ENCODE data around the gene C2CD3.
"Not testable (repeated sequence)": the region's sequence is repeated elsewhere in the genome, so short reads cannot be mapped to it uniquely, and the experiment has no call there.

C2CD3 gene

DNA sequence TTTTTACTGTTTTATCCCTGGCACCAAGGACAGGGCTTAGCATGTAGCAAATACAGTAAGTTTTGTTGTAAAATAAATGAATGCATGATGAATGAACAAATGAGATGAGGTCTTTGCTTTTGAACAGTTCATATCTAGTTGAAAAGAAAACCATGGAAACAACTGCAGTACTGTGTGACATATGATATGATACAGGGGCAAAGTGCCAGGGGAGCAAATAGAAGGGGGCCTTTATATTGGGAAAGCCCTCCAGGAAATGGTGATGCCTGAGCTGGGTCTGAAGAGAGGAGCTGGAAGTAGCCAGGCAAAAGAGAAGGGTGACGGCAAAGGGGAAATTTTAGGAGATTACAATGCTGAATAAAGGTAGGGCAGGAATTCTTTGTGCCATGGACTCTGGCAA lies 98.1 kb downstream of the C2CD3 start:
- DNase-seq (ENCODE audit: low spot score) = no peak
- in situ Hi-C loops (cut with MboI; ENCODE audit: low sequenced_read_pairs, unreplicated experiment) = no loop called here
- TF ChIP-seq, protein P1, sequence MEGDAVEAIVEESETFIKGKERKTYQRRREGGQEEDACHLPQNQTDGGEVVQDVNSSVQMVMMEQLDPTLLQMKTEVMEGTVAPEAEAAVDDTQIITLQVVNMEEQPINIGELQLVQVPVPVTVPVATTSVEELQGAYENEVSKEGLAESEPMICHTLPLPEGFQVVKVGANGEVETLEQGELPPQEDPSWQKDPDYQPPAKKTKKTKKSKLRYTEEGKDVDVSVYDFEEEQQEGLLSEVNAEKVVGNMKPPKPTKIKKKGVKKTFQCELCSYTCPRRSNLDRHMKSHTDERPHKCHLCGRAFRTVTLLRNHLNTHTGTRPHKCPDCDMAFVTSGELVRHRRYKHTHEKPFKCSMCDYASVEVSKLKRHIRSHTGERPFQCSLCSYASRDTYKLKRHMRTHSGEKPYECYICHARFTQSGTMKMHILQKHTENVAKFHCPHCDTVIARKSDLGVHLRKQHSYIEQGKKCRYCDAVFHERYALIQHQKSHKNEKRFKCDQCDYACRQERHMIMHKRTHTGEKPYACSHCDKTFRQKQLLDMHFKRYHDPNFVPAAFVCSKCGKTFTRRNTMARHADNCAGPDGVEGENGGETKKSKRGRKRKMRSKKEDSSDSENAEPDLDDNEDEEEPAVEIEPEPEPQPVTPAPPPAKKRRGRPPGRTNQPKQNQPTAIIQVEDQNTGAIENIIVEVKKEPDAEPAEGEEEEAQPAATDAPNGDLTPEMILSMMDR (IDR thresholded peaks at IDR 0.05; ENCODE audit: borderline replicate concordance, control extremely low read depth, extremely low read depth, insufficient read depth, missing control alignments) = no peak

DNA sequence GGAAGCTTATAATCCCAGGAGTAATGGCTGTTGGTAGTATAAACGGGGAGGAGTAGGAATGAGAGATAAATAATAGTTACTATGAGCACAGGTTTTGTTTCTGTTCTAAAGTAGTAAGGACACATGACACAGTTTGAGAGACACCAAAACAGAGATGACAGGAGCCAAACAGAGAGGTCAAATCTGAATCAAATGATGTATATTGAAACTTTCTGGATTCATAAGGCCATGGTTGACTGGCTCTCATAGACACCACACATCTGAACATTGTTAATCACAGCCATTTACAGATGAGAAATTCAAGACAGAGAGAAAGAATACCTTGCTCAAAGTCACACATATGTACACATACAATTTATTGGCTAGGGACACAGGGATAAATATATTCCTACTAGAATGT lies 98.5 kb downstream of the C2CD3 start:
- DNase-seq (ENCODE audit: low spot score) = peak; percentile 42
- TF ChIP-seq, protein P1 (IDR thresholded peaks at IDR 0.05; ENCODE audit: borderline replicate concordance, control extremely low read depth, extremely low read depth, insufficient read depth, missing control alignments) = no peak
- in situ Hi-C loops (cut with MboI; ENCODE audit: low sequenced_read_pairs, unreplicated experiment) = no loop called here

DNA sequence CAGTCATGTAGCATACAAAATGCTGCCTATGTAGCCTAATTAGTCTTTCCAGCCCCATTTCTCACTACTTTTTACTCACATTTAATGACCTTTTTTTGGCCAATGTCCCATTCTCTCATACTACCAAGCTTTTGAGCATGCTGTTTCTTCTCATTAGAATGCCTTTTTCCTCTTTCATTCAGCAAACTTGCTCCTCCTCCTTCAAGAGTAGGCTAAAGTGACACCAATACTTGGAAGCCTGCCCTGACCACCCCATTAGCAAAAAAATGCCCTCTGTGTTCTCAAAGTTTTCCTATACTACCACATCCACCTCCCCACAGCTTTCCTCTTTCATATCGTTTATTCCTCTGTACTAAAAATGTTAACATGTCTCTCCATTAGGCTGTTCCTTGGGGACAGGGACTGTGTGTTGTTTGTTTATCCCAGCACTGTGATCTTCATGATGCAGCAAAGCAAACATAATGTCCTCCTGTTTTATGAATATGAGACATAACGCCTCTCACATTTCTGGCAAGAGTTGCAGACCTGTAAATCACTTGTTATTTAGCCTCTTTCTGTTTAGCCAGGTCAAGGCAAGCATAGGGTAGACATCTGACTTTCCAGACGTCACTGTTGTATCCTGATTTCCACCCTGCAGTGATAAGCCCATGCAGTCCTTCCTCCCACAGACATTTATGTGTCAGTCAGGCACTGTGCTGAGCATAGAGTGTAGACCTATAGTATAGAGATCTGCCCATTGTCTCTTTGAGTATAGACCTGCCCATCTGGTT lies 99.9 kb downstream of the C2CD3 start:
- in situ Hi-C loops (cut with MboI; ENCODE audit: low sequenced_read_pairs, unreplicated experiment) = no loop called here
- DNase-seq (ENCODE audit: low spot score) = no peak
- TF ChIP-seq, protein P1 (IDR thresholded peaks at IDR 0.05; ENCODE audit: borderline replicate concordance, control extremely low read depth, extremely low read depth, insufficient read depth, missing control alignments) = no peak

DNA sequence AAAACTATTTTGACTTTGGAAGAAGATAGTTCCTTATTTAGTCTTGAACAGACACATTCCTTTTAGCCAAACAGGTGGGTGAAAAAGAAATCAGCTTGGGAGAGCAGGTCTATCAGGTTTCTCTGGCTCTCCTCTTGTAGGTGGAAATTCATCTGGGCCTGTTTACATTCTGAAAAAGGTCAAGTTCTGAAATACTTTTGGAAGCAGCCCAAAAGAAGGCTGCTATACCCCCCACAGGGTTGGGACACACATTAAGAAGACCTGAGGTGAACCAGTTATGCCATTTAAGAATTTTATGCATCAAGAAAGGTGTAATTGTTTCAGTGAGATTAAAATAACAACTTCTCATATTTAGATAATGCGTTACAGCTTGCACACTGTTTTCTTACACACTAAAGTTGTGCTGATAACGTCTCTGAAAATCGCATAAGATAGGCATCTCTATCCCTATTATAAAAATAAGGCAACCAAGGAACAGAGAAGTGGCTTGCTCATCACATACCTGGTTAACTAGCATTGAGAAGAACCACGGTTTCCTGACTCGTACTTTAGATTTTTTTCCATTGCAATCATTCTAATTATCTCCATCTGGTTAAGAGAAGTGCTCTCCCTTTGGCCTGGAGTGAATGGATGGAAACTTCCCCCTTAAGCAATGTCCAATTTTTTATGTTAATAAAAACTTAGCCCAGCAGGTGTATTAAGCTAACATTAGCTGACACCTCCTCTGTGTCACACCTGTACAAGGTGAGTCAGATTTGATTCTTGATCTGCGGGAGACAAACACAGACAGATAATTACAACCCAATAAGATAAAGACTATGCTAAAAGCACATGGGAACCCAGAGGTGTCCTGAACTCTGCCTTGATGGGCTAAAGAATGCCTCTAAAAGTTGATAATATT lies 101.4 kb downstream of the C2CD3 start:
- TF ChIP-seq, protein P1 (IDR thresholded peaks at IDR 0.05; ENCODE audit: borderline replicate concordance, control extremely low read depth, extremely low read depth, insufficient read depth, missing control alignments) = no peak
- no peak for DNase-seq (ENCODE audit: low spot score)
- in situ Hi-C loops (cut with MboI; ENCODE audit: low sequenced_read_pairs, unreplicated experiment) = no loop called here

DNA sequence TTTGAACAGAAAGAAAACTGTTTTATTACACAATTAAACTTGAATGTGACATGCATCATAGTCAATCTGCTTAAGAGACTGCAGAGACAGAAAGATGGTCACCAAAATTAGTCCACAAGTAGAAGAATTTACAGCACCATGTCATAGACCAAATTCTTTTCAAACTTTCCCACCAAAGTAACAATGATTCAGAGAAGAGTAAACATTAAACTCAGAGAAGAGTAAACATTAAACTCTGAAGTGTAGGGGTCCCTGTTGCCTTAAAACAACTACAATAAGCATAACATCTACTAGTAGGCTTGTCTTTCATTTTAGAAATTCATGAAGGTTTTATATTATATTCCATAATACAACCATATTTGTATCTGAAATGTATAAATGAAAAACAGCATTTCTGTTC lies 104.1 kb downstream of the C2CD3 start:
- in situ Hi-C loops (cut with MboI; ENCODE audit: low sequenced_read_pairs, unreplicated experiment); DNase-seq (ENCODE audit: low spot score): not testable (repeated sequence)

DNA sequence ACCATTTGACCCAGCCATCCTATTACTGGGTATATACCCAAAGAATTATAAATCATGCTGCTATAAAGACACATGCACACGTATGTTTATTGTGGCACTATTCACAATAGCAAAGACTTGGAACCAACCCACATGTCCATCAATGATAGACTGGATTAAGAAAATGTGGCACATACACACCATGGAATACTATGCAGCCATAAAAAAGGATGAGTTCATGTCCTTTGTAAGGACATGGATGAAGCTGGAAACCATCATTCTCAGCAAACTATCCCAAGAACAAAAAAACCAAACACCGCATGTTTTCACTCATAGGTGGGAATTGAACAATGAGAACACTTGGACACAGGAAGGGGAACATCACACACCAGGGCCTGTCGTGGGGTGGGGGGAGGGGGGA lies 105.3 kb downstream of the C2CD3 start:
- DNase-seq (ENCODE audit: low spot score); in situ Hi-C loops (cut with MboI; ENCODE audit: low sequenced_read_pairs, unreplicated experiment): not testable (repeated sequence)

DNA sequence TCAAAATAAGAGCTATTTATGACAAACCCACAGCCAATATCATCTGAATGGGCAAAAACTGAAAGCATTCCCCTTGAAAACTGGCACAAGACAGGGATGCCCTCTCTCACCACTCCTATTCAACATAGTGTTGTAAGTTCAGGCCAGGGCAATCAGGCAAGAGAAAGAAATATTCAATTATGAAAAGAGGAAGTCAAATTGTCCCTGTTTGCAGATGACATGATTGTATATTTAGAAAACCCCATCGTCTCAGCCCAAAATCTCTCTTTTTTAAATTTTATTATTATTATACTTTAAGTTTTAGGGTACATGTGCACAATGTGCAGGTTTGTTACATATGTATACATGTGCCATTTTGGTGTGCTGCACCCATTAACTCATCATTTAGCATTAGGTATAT lies 107.2 kb downstream of the C2CD3 start:
- DNase-seq (ENCODE audit: low spot score); in situ Hi-C loops (cut with MboI; ENCODE audit: low sequenced_read_pairs, unreplicated experiment): not testable (repeated sequence)

DNA sequence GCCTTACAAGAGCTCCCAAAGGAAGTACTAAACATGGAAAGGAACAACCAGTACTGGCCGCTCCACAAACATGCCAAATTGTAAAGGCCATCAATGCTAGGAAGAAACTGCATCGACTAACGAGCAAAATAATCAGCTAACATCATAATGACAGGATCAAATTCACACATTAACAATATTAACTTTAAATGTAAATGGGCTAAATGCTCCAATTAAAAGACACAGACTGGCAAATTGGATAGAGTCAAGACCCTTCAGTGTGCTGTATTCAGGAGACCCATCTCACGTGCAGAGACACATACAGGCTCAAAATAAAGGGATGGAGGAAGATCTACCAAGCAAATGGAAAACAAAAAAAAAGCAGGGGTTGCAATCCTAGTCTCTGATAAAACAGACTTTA lies 109.2 kb downstream of the C2CD3 start:
- DNase-seq (ENCODE audit: low spot score); in situ Hi-C loops (cut with MboI; ENCODE audit: low sequenced_read_pairs, unreplicated experiment): not testable (repeated sequence)
